Breast epithelium (tissue), 3 donors: ENCODE results near the gene GAS5.

ENCODE experiments used
- CTCF ChIP-seq, 3 donors: fragments of 450-650 bp; IDR thresholded peaks; one replicate each; pipeline ENCODE4 v1.5.1; 2016 to 2017; ENCODE audit warnings: antibody characterized with exemption in 3 of 3, mild to moderate bottlenecking in 3 of 3, moderate library complexity in 3 of 3
- POLR2A ChIP-seq: fragments of 450-650 bp; IDR thresholded peaks from one replicate; pipeline ENCODE4 v1.6.1; 2016; ENCODE audit warnings: antibody characterized with exemption, mild to moderate bottlenecking, moderate library complexity
- POLR2AphosphoS5 ChIP-seq, 3 donors: sonication (generic); formaldehyde crosslinking; IDR thresholded peaks; one replicate each; pipeline ENCODE4 v1.6.1; 2017; ENCODE audit warnings: antibody characterized with exemption in 3 of 3

DNA sequence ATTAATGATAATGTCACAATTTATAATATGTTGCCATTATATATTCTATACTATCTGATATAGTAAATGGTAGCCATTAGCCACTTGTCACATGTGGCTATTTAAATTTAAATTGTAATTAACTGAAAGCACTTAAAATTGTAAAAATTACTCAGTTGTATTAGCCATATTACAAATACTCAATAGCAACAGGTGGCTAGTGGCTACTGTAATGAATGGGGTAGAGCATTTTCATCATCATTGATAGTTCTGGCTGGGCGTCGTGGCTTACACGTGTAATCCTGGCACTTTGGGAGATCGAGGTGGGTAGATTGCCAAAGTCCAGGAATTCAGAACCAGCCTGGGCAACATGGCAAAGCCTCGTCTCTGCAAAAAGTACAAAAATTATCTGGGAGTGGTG, 16.9 kb upstream of the GAS5 start:
- no peak for TF ChIP-seq CTCF (IDR thresholded peaks at IDR 0.05)
- TF ChIP-seq POLR2AphosphoS5 (IDR thresholded peaks at IDR 0.05): no peak
- TF ChIP-seq POLR2A: no peak
